Measurements from ENCODE around the gene TOM1L2.
"Not testable (repeated sequence)": the region's sequence is repeated elsewhere in the genome, so short reads cannot be mapped to it uniquely, and the experiment has no call there.

Gene TOM1L2

DNA sequence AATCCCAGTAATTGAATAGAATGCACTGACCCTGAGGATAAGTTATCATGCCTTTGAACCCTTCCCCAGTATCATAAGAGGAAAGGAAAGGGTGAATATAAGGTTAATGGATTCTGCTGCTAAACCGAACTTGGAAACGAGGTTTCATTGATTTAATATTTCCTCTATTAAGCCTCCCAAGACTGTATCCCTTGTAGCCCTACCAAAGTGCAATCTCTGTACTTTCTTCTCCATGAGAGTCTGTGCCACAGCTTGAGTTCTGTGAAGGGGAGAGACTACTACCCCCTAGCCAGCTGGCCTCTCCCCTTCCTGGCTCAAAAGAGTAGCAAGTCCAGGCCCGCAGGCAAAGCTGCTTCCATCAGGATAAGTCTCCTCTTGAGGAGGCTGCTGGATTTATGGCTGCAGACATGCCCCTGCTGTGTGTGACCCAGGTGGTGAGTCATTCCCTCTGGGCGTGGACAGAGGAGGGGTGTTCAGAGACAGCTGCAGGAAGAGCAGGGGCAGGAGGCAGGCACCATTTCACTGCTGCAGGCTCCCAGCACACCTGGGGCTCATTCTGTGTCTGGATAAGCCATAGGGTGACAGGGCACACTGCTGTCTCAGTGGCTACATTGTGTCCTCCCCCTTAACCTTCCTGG is 58.4 kb downstream of the TOM1L2 start:
- Histone ChIP-seq H3K27me3 (ENCODE audit: control insufficient read depth, insufficient read depth, low read length) (no peaks in the 10 kb centered on the region), H3K9me3 (replicated peaks; ENCODE audit: low read length) (no peaks in the 10 kb centered on the region), H3K4me2 (ENCODE audit: low read length) (peak overlapping the region; percentile 61), H3K4me1 (ENCODE audit: control insufficient read depth, insufficient read depth, low read length) (peaks cover 19% of the 10 kb centered on the region), H3K36me3 (ENCODE audit: insufficient read depth, low read length) (peaks cover 3% of the 10 kb centered on the region), H3K4me3 (ENCODE audit: low read length) (peak overlapping the region; percentile 22), H3K9ac (ENCODE audit: low read depth, low read length) (peak overlapping the region; percentile 46)

DNA sequence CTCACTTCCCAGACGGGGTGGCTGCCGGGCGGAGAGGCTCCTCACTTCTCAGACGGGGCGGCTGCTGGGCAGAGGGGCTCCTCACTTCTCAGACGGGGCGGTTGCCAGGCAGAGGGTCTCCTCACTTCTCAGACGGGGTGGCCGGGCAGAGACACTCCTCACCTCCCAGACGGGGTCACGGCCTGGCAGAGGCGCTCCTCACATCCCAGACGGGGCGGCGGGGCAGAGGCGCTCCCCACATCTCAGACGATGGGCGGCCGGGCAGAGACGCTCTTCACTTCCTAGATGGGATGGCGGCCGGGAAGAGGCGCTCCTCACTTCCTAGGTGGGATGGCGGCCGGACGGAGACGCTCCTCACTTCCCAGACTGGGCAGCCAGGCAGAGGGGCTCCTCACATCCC is 59.9 kb downstream of the TOM1L2 start:
- not testable (repeated sequence) for H3K36me3 ChIP-seq (ENCODE audit: insufficient read depth, low read length); H3K9me3 ChIP-seq (replicated peaks; ENCODE audit: low read length); H3K4me2 ChIP-seq (ENCODE audit: low read length); H3K27me3 ChIP-seq (ENCODE audit: control insufficient read depth, insufficient read depth, low read length); H3K4me3 ChIP-seq (ENCODE audit: low read length); H3K9ac ChIP-seq (ENCODE audit: low read depth, low read length)
- H3K4me1 ChIP-seq (ENCODE audit: control insufficient read depth, insufficient read depth, low read length) = peaks cover 15% of the 10 kb centered on the region

DNA sequence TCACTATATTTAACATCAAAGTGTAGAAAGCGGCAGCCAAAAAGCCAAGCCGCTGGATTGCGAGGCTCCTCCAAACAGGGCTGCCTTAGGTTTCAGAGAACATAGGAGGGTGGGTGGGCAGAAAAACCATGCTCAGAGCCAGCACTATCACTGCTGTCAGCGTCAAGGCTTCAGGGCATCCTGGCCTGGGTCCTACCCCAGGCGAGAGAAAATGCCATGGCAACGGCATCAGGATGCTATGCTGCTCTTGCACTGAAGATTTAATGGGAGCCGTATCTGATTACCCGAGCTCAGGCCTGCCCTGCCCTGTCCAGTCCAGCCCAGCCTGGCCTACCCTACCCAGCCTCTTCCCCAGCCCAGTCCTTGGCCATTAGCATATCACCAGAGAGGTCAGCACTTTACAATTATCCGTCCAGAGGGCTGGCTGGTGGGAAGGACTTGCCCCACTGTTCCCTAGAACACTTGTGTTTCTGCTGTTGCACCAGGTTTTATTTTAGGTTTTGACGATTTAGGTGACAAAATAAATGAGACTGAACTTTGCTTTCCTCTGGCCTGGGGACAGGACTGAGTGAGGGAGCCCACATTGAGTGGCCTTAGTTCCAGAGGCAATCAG is 61.1 kb downstream of the TOM1L2 start:
- Histone ChIP-seq H3K36me3 (ENCODE audit: insufficient read depth, low read length) (peaks cover 14% of the 10 kb centered on the region), H3K4me2 (ENCODE audit: low read length) (no peak overlapping the region), H3K4me1 (ENCODE audit: control insufficient read depth, insufficient read depth, low read length) (peaks cover 23% of the 10 kb centered on the region), H3K9me3 (replicated peaks; ENCODE audit: low read length) (no peaks in the 10 kb centered on the region), H3K27me3 (ENCODE audit: control insufficient read depth, insufficient read depth, low read length) (no peaks in the 10 kb centered on the region), H3K4me3 (ENCODE audit: low read length) (no peak overlapping the region), H3K9ac (ENCODE audit: low read depth, low read length) (no peak overlapping the region)

DNA sequence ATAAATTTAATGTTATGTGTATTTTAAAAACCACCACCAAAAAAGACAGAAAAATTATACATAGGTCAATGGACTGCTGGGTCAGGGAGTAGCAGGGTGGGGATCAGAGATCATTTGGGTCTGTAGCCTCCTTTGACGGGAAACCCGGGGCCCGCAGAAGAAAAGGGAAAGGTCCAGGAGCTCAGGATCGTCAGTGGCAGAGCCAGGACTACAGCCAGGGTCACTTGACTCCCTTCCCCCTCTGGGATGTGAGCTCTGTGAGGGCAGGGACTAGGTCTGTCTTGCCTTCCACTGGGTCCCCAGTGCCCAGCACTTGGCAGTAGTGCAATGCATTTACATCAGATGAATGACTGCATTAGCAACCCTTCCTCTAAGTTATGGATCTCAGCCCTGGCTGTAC is 62.1 kb downstream of the TOM1L2 start:
- Histone ChIP-seq H3K36me3 (ENCODE audit: insufficient read depth, low read length) (peaks cover 17% of the 10 kb centered on the region), H3K4me2 (ENCODE audit: low read length) (no peak overlapping the region), H3K9me3 (replicated peaks; ENCODE audit: low read length) (no peaks in the 10 kb centered on the region), H3K27me3 (ENCODE audit: control insufficient read depth, insufficient read depth, low read length) (no peaks in the 10 kb centered on the region), H3K4me1 (ENCODE audit: control insufficient read depth, insufficient read depth, low read length) (peaks cover 23% of the 10 kb centered on the region), H3K9ac (ENCODE audit: low read depth, low read length) (no peak overlapping the region), H3K4me3 (ENCODE audit: low read length) (no peak overlapping the region)

DNA sequence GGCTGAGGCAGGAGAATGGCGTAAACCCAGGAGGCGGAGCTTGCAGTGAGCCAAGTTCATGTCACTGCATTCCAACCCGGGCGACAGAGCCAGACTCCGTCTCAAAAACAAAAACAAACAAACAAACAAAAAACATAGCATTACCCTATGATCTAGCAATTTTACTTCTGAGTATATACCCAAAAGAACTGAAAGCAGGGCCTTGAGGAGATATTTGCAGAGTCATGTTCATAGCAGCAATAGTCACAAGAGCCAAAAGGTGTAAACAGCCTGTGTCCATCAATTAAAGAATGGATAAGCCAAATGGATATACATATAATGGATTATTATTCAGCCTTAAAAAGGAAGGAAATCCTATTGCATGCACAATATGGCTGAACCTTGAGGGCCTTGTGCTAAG is 63.1 kb downstream of the TOM1L2 start:
- H3K27me3 ChIP-seq (ENCODE audit: control insufficient read depth, insufficient read depth, low read length) = no peaks in the 10 kb centered on the region
- no peaks in the 10 kb centered on the region for H3K9me3 ChIP-seq (replicated peaks; ENCODE audit: low read length)
- no peak overlapping the region for H3K4me2 ChIP-seq (ENCODE audit: low read length)
- peaks cover 24% of the 10 kb centered on the region for H3K36me3 ChIP-seq (ENCODE audit: insufficient read depth, low read length)
- no peak overlapping the region for H3K4me3 ChIP-seq (ENCODE audit: low read length)
- no peak overlapping the region for H3K9ac ChIP-seq (ENCODE audit: low read depth, low read length)
- H3K4me1 ChIP-seq (ENCODE audit: control insufficient read depth, insufficient read depth, low read length) = peaks cover 17% of the 10 kb centered on the region

DNA sequence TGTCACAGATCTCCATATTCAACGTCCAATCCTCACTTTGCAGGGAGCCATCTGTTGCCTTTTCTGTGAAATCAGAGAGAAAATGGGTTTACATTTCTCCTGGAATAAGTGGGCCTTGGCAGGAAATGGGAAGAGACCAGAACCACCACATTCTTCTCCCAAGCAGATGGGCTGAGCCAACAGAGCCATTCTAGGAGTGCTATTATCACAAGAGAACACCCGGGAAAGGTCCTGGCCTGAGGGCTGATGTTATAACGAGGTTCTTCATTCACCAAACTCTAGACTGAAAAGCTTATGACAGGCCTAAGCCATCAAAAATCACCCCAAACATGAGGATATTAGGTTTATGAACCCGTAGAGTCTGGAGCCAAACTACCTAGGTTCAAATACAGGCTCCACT is 64.7 kb downstream of the TOM1L2 start:
- Histone ChIP-seq H3K9me3 (replicated peaks; ENCODE audit: low read length) (no peaks in the 10 kb centered on the region), H3K36me3 (ENCODE audit: insufficient read depth, low read length) (peaks cover 28% of the 10 kb centered on the region), H3K4me3 (ENCODE audit: low read length) (no peak overlapping the region)

DNA sequence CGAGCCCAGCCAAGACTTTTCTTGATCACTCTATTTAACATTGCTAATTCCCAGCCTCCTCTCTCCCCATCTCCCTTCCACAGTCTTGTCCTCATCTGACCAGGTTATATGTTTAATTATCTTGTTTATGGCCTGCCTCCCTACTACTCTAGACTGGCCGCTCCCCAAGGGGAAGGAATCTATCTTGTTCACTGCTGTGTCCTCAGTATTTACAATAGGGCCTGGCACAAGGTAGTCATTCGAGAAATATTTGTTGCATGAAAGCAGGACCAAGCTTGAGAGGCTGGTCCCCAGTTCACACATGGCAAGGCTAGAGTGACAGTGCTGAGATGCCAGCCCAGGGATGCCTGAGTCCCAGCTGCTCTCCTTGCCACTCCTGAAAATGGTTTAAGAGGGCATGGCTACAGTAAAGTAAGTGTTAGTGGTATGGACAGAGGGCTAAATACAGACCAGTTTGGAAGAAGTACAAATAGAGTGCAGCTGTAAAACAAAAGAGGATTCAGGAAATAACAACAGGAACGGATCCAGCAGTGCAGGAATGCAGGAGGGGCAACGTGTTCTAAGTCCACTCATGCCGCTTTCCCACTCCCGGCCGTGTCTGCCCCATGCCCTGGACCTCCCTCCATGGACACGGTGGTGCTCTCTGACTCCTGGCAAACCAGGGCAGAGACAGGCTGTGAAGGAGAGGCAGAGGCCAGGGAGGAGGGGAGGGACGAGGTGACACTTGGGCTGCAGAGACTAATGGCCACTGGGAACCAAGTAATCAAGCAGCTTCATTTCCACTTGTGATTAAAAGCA is 65.6 kb downstream of the TOM1L2 start:
- Histone ChIP-seq H3K9me3 (replicated peaks; ENCODE audit: low read length) (no peaks in the 10 kb centered on the region), H3K27me3 (ENCODE audit: control insufficient read depth, insufficient read depth, low read length) (no peaks in the 10 kb centered on the region), H3K4me1 (ENCODE audit: control insufficient read depth, insufficient read depth, low read length) (peaks cover 9% of the 10 kb centered on the region), H3K4me2 (ENCODE audit: low read length) (no peak overlapping the region), H3K4me3 (ENCODE audit: low read length) (no peak overlapping the region), H3K9ac (ENCODE audit: low read depth, low read length) (no peak overlapping the region), H3K36me3 (ENCODE audit: insufficient read depth, low read length) (peaks cover 31% of the 10 kb centered on the region)

More for the DNA sequence above, 64.7 kb downstream of the TOM1L2 start:
- no peak overlapping the region for H3K4me2 ChIP-seq (ENCODE audit: low read length)
- peaks cover 9% of the 10 kb centered on the region for H3K4me1 ChIP-seq (ENCODE audit: control insufficient read depth, insufficient read depth, low read length)
- no peak overlapping the region for H3K9ac ChIP-seq (ENCODE audit: low read depth, low read length)
- H3K27me3 ChIP-seq (ENCODE audit: control insufficient read depth, insufficient read depth, low read length) = no peaks in the 10 kb centered on the region

DNA sequence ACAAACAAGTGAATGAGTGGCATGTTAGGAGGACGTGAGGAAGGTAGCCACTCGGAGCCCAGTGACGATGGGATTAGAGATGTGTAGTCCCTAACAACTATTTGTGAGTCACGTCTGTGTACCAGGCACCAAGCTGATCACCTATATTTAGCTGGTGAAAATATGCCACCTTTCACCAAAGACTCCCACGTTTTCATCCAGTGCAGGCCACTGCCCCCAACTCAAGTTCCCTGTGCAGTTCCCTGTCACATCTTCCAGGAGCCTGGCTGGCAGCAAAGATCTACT is 67.2 kb downstream of the TOM1L2 start:
- Histone ChIP-seq H3K9me3 (replicated peaks; ENCODE audit: low read length) (no peaks in the 10 kb centered on the region), H3K36me3 (ENCODE audit: insufficient read depth, low read length) (peaks cover 28% of the 10 kb centered on the region), H3K9ac (ENCODE audit: low read depth, low read length) (no peak overlapping the region), H3K4me3 (ENCODE audit: low read length) (no peak overlapping the region), H3K4me2 (ENCODE audit: low read length) (no peak overlapping the region), H3K4me1 (ENCODE audit: control insufficient read depth, insufficient read depth, low read length) (peaks cover 25% of the 10 kb centered on the region), H3K27me3 (ENCODE audit: control insufficient read depth, insufficient read depth, low read length) (no peaks in the 10 kb centered on the region)

DNA sequence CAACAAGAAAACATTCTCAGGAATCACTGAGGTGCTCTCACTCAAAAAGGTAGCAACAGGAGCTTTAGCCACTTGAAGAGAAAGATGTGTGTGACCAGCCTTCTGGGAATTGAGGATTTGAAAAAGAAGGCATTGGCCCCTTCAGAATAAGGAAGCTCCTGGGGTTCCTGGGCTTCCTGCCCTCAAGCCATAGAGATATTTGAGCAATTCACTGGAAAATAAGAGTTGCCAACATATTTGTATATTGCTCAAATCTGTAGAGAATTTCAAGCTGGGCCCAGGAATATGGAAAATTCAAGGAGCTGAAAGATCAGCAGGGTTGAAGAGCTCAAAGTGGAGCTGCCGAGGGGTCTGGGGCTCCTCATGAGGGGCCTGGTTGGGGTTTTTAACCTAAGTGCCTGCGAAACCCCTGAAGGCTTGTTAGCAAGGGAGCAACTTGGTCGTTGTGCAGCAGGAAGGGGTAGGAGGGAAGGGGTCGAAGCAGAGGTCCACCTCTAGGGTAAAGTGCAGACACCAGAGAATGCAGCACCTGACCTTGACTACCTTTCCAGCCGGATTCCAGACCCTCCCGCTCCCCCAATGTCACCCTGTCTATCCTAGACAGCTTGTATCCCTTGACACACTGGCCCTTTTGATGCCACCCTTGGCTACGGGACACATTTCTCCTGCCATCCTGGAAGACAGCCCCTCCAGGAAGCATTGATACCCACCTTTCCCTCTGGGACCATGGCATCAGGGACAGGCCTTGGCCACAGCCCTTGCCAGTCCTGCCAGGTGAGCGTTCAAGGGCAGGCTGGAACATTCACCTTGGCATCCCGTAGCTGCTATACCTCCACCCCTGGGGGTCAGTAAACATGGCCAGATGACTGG is 67.8 kb downstream of the TOM1L2 start:
- H3K4me3 ChIP-seq (ENCODE audit: low read length) = no peak overlapping the region
- H3K4me2 ChIP-seq (ENCODE audit: low read length) = no peak overlapping the region
- no peak overlapping the region for H3K9ac ChIP-seq (ENCODE audit: low read depth, low read length)
- H3K27me3 ChIP-seq (ENCODE audit: control insufficient read depth, insufficient read depth, low read length) = no peaks in the 10 kb centered on the region
- H3K9me3 ChIP-seq (replicated peaks; ENCODE audit: low read length) = no peaks in the 10 kb centered on the region
- peaks cover 25% of the 10 kb centered on the region for H3K4me1 ChIP-seq (ENCODE audit: control insufficient read depth, insufficient read depth, low read length)
- H3K36me3 ChIP-seq (ENCODE audit: insufficient read depth, low read length) = peaks cover 28% of the 10 kb centered on the region

DNA sequence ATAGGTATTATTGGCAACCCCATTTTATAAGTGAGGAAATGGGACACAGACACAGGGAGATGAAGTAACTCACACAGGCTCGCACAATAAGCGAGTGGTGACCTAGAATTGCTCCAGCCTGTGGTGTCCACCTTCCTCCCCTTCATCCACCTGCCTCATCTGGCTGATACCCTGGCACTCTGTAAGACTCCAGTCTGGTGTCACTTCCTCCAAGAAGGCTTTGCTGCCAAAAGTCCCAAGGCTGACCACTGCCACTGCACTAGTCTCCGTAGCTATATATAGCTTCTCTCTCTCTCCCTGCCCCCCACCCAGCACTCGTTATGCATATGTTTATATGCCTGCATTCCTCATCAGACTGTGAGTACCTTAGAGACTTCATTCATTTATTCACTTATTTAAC is 69.3 kb downstream of the TOM1L2 start:
- H3K9ac ChIP-seq (ENCODE audit: low read depth, low read length) = no peak overlapping the region
- H3K9me3 ChIP-seq (replicated peaks; ENCODE audit: low read length) = no peaks in the 10 kb centered on the region
- H3K36me3 ChIP-seq (ENCODE audit: insufficient read depth, low read length) = peaks cover 34% of the 10 kb centered on the region
- no peak overlapping the region for H3K4me3 ChIP-seq (ENCODE audit: low read length)
- peaks cover 25% of the 10 kb centered on the region for H3K4me1 ChIP-seq (ENCODE audit: control insufficient read depth, insufficient read depth, low read length)
- H3K4me2 ChIP-seq (ENCODE audit: low read length) = no peak overlapping the region
- H3K27me3 ChIP-seq (ENCODE audit: control insufficient read depth, insufficient read depth, low read length) = no peaks in the 10 kb centered on the region

DNA sequence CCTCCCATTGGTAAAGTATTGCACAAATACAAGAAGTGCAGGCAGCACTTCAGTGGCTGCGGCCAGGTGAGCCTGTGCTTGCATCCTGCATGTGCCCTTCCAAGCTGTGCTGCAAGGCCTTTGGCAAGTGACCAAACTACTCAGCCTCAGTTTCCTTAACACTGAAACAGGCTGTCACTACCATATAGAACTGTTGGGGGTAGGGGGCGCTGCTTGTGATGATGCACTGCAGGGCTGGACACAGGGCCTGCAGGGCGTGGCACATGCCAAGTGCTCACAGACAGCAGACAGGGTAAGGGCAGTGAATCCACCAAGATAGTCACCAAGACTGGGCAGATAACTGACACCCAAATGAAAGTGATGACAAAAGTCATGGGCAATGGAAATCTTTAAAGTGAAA is 69.8 kb downstream of the TOM1L2 start:
- no peak overlapping the region for H3K4me2 ChIP-seq (ENCODE audit: low read length)
- H3K9me3 ChIP-seq (replicated peaks; ENCODE audit: low read length) = no peaks in the 10 kb centered on the region
- H3K4me3 ChIP-seq (ENCODE audit: low read length) = no peak overlapping the region
- peaks cover 25% of the 10 kb centered on the region for H3K4me1 ChIP-seq (ENCODE audit: control insufficient read depth, insufficient read depth, low read length)
- H3K36me3 ChIP-seq (ENCODE audit: insufficient read depth, low read length) = peaks cover 38% of the 10 kb centered on the region
- H3K27me3 ChIP-seq (ENCODE audit: control insufficient read depth, insufficient read depth, low read length) = no peaks in the 10 kb centered on the region
- H3K9ac ChIP-seq (ENCODE audit: low read depth, low read length) = no peak overlapping the region

Measured in skeletal muscle satellite cell (primary cell).